Right lobe of liver (tissue), 6 donors: ENCODE results near the gene MIOX. TPM values are rescaled to one million over a fixed set of nuclear protein-coding genes. Genes with fewer than 3 reads are reported as not detected.
A peak's percentile ranks its signal among the peaks of the same experiment; 100 is the strongest.

Experiments
- ATAC-seq, 4 donors: fragments of 200-7000 bp; cut with Tn5 transposase; one replicate each; pipeline ENCODE4 v1.9.1; 2020; ENCODE audit warnings: mild to moderate bottlenecking in 4 of 4, moderate library complexity in 4 of 4
- DNase-seq, 3 donors: peaks; one replicate each; pipeline ENCODE4 v3.0.0-alpha.2; 2020
- H3K27ac ChIP-seq, 3 donors: fragments of 200-600 bp; one replicate each; pipeline ENCODE4 v1.8.0; 2022
- H3K27me3 ChIP-seq, 2 donors: fragments of 200-600 bp; one replicate each; pipeline ENCODE4 v1.8.0; 2022
- H3K36me3 ChIP-seq, 4 donors: fragments of 200-600 bp; sonication (generic) in 1 of 4; one replicate each; pipeline versions ENCODE4 v1.5.1 to v1.8.0; 2017 to 2022; ENCODE audit warnings: control low read depth in 1 of 4
- H3K4me1 ChIP-seq, 4 donors: fragments of 200-600 bp; sonication (generic) in 1 of 4; one replicate each; pipeline versions ENCODE4 v1.5.1 to v1.8.0; 2017 to 2022; ENCODE audit warnings: control low read depth in 1 of 4
- H3K4me3 ChIP-seq, 3 donors: fragments of 200-600 bp; one replicate each; pipeline ENCODE4 v1.8.0; 2022
- H3K9me3 ChIP-seq, 4 donors: fragments of 200-600 bp; sonication (generic) in 1 of 4; one replicate each; pipeline versions ENCODE4 v1.5.1 to v1.8.0; 2017 to 2022; ENCODE audit warnings: control low read depth in 1 of 4
- POLR2A ChIP-seq: fragments of 450-650 bp; IDR thresholded peaks from one replicate; pipeline ENCODE4 v1.6.1; 2017; ENCODE audit warnings: antibody characterized with exemption, mild to moderate bottlenecking
- WGBS: methylation state at CpG from one replicate; pipeline ENCODE4 v1.1.6; 2018; ENCODE audit warnings: low coverage, low lambda C conversion rate; ENCODE audit not compliant: insufficient coverage; ENCODE audit errors: missing lambda C conversion rate; 5-methylcytosine and 5-hydroxymethylcytosine counted together
- intact Hi-C, 2 donors: fragments of 100-400 bp; cut with DNase I; formaldehyde crosslinking; loops; one replicate each; pipeline versions ENCODE4 v1.11.2 to v1.14.1; 2022
- total RNA-seq, 6 experiments: library from RNA; depleted of rRNA in 2 of 6; stranded (reverse); fragments of >200 nt in 2 of 6; fragmentation: NEBNext Ultra II Directional in 3 of 6; extraction: Animal tissue kit (Norgen Biotek cat#: 25700) in 3 of 6; gene quantifications; one replicate each; pipeline versions ENCODE4 v1.1.0 to v1.2.4, GENCODE V29; 2016 to 2023
- TF ChIP-seq, protein P1 (sequence below), 4 donors: fragments of 200-600 bp in 3 of 4; fragments of 450-650 bp in 1 of 4; IDR thresholded peaks; one replicate each; pipeline versions ENCODE4 v1.5.1 to v1.8.0; 2016 to 2022; ENCODE audit warnings: antibody characterized with exemption in 4 of 4, mild to moderate bottlenecking in 2 of 4
- donor health status: DM: no; HTN: yes; CAD: no.
- donor health status: DM: no; HTN: no; CAD: no.
- donor health status: DM: no; HTN: no; CAD: no.
- donor health status: DM: no; HTN: yes; CAD: no.
- donor health status: DM: no; HTN: yes; CAD: no.

MIOX gene
- total RNA-seq, 6 experiments from 2014 or later: not detected

DNA sequence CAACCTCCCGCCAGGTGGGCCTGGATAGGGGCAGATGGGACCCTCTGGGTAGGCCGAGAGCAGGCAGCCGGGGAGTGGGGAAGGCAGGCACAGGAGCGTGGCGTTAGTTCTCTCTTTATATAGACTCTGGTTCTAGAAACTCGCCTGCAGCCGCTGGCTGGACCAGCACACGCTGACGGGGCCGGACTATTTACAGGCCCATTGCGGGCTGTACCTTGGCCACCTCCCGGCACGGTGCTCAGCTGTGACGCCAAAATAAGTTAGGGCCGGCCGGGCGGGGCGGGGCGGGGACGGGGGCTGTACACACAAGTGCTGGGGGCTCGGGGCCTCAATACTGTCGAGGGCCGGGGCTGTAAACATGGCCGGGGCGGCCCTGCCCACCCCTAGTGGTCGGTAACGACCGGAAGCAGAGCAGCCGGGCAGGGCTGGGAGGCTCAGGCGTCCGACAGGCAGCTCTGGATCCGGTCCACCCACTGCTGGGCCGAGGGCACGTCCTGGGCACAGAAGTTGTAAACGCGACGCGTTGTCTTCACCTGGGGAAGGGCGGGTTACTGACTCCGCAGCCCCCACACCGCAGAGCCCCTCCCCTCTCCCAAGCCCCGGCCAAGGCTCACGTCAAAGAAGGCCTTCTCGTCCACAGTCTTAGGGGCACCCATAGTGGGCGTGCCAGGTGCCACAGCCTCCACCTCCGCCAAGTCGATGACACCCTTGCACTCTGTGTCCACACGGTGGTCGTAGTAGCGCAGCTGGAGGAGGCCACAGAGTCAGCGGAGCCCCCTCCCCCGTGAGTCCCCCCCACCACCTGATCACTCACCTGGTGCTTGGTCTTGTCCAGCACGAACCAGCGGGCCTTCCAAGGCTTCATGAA lies 39.7 kb upstream of the MIOX start:
- intact Hi-C loops: no loop called here
- peak; percentile 7 to 39 (median 24) for ATAC-seq
- TF ChIP-seq, protein P1, sequence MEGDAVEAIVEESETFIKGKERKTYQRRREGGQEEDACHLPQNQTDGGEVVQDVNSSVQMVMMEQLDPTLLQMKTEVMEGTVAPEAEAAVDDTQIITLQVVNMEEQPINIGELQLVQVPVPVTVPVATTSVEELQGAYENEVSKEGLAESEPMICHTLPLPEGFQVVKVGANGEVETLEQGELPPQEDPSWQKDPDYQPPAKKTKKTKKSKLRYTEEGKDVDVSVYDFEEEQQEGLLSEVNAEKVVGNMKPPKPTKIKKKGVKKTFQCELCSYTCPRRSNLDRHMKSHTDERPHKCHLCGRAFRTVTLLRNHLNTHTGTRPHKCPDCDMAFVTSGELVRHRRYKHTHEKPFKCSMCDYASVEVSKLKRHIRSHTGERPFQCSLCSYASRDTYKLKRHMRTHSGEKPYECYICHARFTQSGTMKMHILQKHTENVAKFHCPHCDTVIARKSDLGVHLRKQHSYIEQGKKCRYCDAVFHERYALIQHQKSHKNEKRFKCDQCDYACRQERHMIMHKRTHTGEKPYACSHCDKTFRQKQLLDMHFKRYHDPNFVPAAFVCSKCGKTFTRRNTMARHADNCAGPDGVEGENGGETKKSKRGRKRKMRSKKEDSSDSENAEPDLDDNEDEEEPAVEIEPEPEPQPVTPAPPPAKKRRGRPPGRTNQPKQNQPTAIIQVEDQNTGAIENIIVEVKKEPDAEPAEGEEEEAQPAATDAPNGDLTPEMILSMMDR (IDR thresholded peaks at IDR 0.05): no peak
- TF ChIP-seq POLR2A: no peak
- no peak overlapping the region for H3K27ac ChIP-seq
- H3K4me1 ChIP-seq: no peaks in the 10 kb centered on the region
- no peak overlapping the region for H3K4me3 ChIP-seq
- DNase-seq: no peak
- peaks cover 0 to 31% (median 9%) of the 10 kb centered on the region in 4 donors for H3K36me3 ChIP-seq
- H3K9me3 ChIP-seq: no peaks in the 10 kb centered on the region
- H3K27me3 ChIP-seq: no peaks in the 10 kb centered on the region
- 72% methylated on average over 2 of the region's 54 CpGs for WGBS

DNA sequence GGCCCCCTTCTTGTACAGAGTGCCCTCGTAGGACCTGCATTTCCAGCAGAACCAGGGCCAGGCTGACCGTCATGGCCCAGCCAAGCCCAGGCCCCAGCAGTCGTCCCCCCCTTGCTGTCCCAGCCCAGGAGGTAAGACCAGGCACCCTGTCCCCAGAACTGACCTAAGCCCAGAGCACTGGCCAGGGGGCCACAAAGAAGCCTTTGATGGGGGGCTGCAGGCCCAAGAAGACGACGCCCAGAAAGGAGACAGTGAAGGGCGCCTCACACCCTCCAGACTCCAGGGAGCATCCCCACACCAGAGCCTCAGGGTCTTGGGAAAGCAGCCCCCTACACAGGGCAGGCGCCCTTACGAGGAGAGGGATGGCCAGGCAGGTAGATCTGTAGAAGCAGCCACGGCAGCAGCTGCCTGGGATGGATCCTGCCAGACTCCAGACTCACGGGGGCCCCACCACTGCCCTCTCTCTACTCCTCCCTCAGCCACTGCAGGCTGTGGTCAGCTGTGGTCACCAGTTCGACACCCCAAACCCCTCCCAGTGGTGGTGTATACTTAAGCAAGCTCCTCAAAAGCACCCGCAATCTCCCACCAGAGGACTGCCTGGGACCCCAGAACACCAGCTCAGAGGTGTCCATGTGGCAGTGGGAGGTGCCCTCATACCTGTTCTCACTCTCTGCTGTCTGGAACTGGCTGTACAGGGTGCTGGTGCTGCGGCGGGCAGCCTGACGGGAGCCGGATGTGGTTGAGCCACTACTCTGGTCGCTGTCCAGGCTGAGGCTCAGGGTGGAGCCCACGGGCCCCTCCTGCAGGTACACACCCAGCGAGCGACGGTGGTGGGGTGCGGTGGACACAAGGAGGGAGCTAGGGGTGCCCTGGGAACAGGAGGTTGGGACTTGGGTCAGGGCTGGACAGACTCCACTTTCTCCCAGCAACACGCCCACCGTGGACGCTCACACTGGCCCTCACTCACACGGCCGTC lies 38.8 kb upstream of the MIOX start:
- WGBS: 70% methylated on average over 7 of the region's 27 CpGs
- DNase-seq (no peak), ATAC-seq (peak in 3 of 4 donors; percentile 3 to 7 (median 4))
- H3K4me1 ChIP-seq: no peaks in the 10 kb centered on the region
- TF ChIP-seq POLR2A: no peak
- TF ChIP-seq, protein P1 (IDR thresholded peaks at IDR 0.05): no peak
- no peaks in the 10 kb centered on the region for H3K9me3 ChIP-seq
- no peaks in the 10 kb centered on the region for H3K27me3 ChIP-seq
- H3K4me3 ChIP-seq: no peak overlapping the region
- H3K27ac ChIP-seq: no peak overlapping the region
- intact Hi-C loops: no loop called here
- peaks cover 0 to 31% (median 9%) of the 10 kb centered on the region in 4 donors for H3K36me3 ChIP-seq

DNA sequence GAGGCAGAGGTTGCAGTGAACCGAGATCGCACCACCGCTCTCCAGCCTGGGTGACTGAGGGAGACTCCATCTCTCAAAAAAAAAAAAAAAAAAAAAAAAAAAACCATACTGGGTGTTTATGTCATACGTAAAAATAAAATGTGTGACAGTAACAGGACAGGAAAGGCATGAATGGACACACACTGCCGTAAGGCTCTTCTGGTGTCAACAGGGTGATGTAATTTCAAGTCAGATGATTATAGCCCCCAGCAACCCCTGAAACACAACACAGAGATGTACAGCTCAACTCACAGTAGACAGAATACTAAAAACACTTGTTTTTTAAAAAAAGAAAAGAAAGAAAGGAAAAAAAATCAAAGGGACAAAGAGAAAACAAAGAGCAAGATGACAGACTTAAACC lies 34.0 kb upstream of the MIOX start:
- WGBS: 84% methylated on average over 5 of the region's 5 CpGs
- intact Hi-C loops: no loop called here
- Histone ChIP-seq H3K27ac (no peak overlapping the region), H3K9me3 (no peaks in the 10 kb centered on the region), H3K4me3 (no peak overlapping the region), H3K27me3 (no peaks in the 10 kb centered on the region), H3K4me1 (no peaks in the 10 kb centered on the region), H3K36me3 (peaks cover 0 to 40% (median 11%) of the 10 kb centered on the region in 4 donors)
- no peak for DNase-seq
- ATAC-seq: no peak
- TF ChIP-seq POLR2A: no peak
- TF ChIP-seq, protein P1 (IDR thresholded peaks at IDR 0.05): no peak

DNA sequence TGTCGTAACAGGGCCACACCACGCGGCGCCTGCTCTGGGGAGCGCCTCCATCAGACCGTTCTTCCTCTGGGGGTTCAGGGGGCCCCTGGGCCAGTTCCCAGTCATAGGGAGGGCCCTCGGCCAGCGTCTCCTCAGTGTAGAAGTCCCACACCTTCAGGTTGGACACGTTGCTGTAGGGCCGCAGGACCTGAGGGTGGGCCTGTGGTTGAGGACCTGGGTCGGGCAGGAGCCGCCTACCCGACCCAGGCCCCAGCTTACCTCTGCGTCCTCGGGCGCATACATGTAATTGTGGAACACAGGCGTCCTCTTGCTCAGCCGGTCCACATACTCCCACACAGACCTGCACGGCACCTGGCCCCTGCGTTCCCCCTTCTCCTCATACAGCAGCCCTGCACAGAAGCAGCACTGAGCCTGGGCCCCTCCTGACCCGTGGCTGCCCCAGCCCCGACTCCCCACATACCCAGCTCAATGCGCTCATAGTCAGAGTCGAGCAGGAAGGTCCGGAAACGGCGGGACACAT lies 32.0 kb upstream of the MIOX start:
- Histone ChIP-seq H3K4me3 (no peak overlapping the region), H3K36me3 (peaks cover 0 to 38% (median 8%) of the 10 kb centered on the region in 4 donors), H3K4me1 (no peaks in the 10 kb centered on the region), H3K27ac (no peak overlapping the region), H3K9me3 (no peaks in the 10 kb centered on the region), H3K27me3 (no peaks in the 10 kb centered on the region)
- DNase-seq (no peak), ATAC-seq (no peak)
- TF ChIP-seq, protein P1 (IDR thresholded peaks at IDR 0.05): no peak
- TF ChIP-seq POLR2A: no peak
- intact Hi-C loops: no loop called here
- whole genome bisulfite sequencing: 86% methylated on average over 4 of the region's 27 CpGs
